WTC11 (cell line): Measurements from ENCODE around the gene RGS14. TPM values are rescaled to one million over a fixed set of nuclear protein-coding genes. Genes with fewer than 3 reads are reported as not detected.

Source experiments
- CBFB ChIP-seq: sonication (generic); formaldehyde crosslinking; IDR thresholded peaks from 2 replicates; pipeline ENCODE4 v1.8.1; 2022; ENCODE audit warnings: mild to moderate bottlenecking, low read depth, missing genetic modification reagents
- CREB1 ChIP-seq: sonication (generic); formaldehyde crosslinking; IDR thresholded peaks from 2 replicates; pipeline ENCODE4 v1.8.0; 2023; ENCODE audit warnings: mild to moderate bottlenecking, missing genetic modification reagents
- CREM ChIP-seq: sonication (generic); formaldehyde crosslinking; IDR thresholded peaks from 2 replicates; pipeline ENCODE4 v1.8.1; 2022; ENCODE audit warnings: mild to moderate bottlenecking, missing genetic modification reagents, moderate library complexity
- EMX1 ChIP-seq: fragments of 250-450 bp; sonication (Bioruptor Pico); IDR thresholded peaks from 2 replicates; pipeline ENCODE4 v1.8.0; 2021; ENCODE audit warnings: mild to moderate bottlenecking
- JAZF1 ChIP-seq: fragments of 250-450 bp; sonication (Bioruptor Pico); IDR thresholded peaks from 2 replicates; pipeline ENCODE4 v1.9.0; 2021; ENCODE audit warnings: moderate library complexity, mild to moderate bottlenecking, inconsistent platforms
- JUN ChIP-seq: sonication (generic); formaldehyde crosslinking; IDR thresholded peaks from 2 replicates; pipeline ENCODE4 v1.8.0; 2023; ENCODE audit warnings: mild to moderate bottlenecking, missing genetic modification reagents
- NFATC4 ChIP-seq: fragments of 250-450 bp; sonication (Bioruptor Pico); IDR thresholded peaks from 2 replicates; pipeline ENCODE4 v1.9.0; 2021; ENCODE audit warnings: mild to moderate bottlenecking
- NR2C2 ChIP-seq: sonication (generic); formaldehyde crosslinking; IDR thresholded peaks from 2 replicates; pipeline ENCODE4 v1.8.0; 2022; ENCODE audit warnings: mild to moderate bottlenecking, missing genetic modification reagents
- RELA ChIP-seq: sonication (generic); formaldehyde crosslinking; IDR thresholded peaks from 2 replicates; pipeline ENCODE4 v1.8.1; 2022; ENCODE audit warnings: missing genetic modification reagents, mild to moderate bottlenecking, borderline replicate concordance
- SP1 ChIP-seq: sonication (generic); formaldehyde crosslinking; conservative IDR thresholded peaks from 2 replicates; pipeline ENCODE4 v1.8.1; 2022; ENCODE audit warnings: missing genetic modification reagents
- TEAD1 ChIP-seq: sonication (generic); formaldehyde crosslinking; IDR thresholded peaks from 2 replicates; pipeline ENCODE4 v1.8.0; 2022; ENCODE audit warnings: mild to moderate bottlenecking, missing genetic modification reagents
- TEAD4 ChIP-seq: sonication (generic); formaldehyde crosslinking; IDR thresholded peaks from 2 replicates; pipeline ENCODE4 v1.8.0; 2022; ENCODE audit warnings: mild to moderate bottlenecking, missing genetic modification reagents
- ZNF263 ChIP-seq: sonication (generic); formaldehyde crosslinking; IDR thresholded peaks from 2 replicates; pipeline ENCODE4 v1.8.1; 2022; ENCODE audit warnings: low read depth, mild to moderate bottlenecking, moderate library complexity, missing genetic modification reagents
- ZNF671 ChIP-seq: fragments of 250-450 bp; sonication (Bioruptor Pico); IDR thresholded peaks from 2 replicates; pipeline ENCODE4 v1.8.0; 2021; ENCODE audit warnings: mild to moderate bottlenecking
- total RNA-seq: library from RNA; stranded (reverse); gene quantifications from 3 replicates; pipeline ENCODE4 v1.2.3, GENCODE V29; 2021
- TF ChIP-seq, protein P1 (sequence below): fragments of 200-600 bp; IDR thresholded peaks from 2 replicates; pipeline ENCODE4 v1.8.0; 2022; ENCODE audit warnings: antibody characterized with exemption
- TF ChIP-seq, protein P2 (sequence below): fragments of 250-450 bp; sonication (Bioruptor Pico); conservative IDR thresholded peaks from 2 replicates; pipeline ENCODE4 v1.9.0; 2021; ENCODE audit warnings: mild to moderate bottlenecking
- TF ChIP-seq, protein P3 (sequence below): sonication (generic); formaldehyde crosslinking; IDR thresholded peaks from 2 replicates; pipeline ENCODE4 v1.8.1; 2023; ENCODE audit warnings: mild to moderate bottlenecking, missing genetic modification reagents, moderate library complexity
- TF ChIP-seq, protein P4 (sequence below): fragments of 250-450 bp; sonication (Bioruptor Pico); IDR thresholded peaks from 2 replicates; pipeline ENCODE4 v1.8.0; 2021; ENCODE audit warnings: mild to moderate bottlenecking
- TF ChIP-seq, protein P5 (sequence below): fragments of 250-450 bp; sonication (Bioruptor Pico); IDR thresholded peaks from 2 replicates; pipeline ENCODE4 v2.1.2; 2022; ENCODE audit warnings: mild to moderate bottlenecking, moderate library complexity
- TF ChIP-seq, protein P6 (sequence below): sonication (generic); formaldehyde crosslinking; IDR thresholded peaks from 2 replicates; pipeline ENCODE4 v1.8.0; 2022; ENCODE audit warnings: mild to moderate bottlenecking, missing genetic modification reagents
- TF ChIP-seq, protein P7 (sequence below): sonication (generic); formaldehyde crosslinking; IDR thresholded peaks from 2 replicates; pipeline ENCODE4 v1.8.1; 2023; ENCODE audit warnings: mild to moderate bottlenecking, missing genetic modification reagents
- TF ChIP-seq, protein P8 (sequence below): sonication (generic); formaldehyde crosslinking; IDR thresholded peaks from 2 replicates; pipeline ENCODE4 v1.8.1; 2023; ENCODE audit warnings: mild to moderate bottlenecking, missing genetic modification reagents, moderate library complexity
- TF ChIP-seq, protein P9 (sequence below): fragments of 250-450 bp; sonication (Bioruptor Pico); IDR thresholded peaks from 2 replicates; pipeline ENCODE4 v1.9.0; 2021; ENCODE audit warnings: mild to moderate bottlenecking

The RGS14 gene
- total RNA-seq, 1 experiment from 2014 or later: 74.6 TPM

DNA sequence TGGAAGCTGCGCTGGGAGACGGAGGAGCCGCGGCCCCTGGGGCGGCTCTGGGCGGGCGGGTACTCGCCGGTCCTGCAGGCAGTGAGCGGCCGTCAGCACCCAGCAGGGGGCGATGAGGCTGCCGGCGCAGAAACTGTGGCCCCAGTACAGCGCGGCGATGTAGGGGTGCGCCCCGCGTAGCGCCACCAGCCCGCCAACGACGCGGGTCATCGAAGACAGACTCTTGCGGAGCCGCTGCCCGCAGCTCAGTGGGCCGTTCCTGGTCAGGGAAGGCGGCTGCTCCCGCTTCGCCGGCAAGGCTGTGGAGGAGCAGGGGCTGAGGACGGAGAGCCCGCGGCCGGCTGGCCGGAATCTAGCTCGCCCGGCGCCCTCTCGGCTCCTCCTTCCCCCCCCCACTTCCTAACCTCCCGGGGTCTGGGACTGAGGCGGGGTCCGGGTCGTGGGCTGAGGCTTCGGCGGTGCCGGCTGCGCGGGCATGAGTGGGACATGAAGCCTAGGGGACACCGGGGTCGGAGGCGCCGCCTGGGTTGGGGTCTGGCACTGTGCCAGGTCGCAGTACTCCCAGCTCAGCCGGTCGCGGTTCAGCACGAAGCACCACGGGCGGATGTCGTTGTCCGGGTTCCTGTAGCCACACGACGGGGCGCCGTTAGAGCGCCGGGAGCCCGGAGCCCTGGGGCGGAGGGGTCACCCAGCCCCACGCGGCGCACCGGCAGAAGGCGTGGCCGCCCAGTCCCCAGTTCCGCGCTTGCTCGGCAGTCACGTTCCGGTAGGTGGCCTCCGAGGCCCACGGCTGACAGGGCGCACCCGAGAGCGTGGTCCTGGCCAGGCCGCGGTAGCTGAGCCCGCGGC lies 46.3 kb downstream of the RGS14 start (continued):
- TF ChIP-seq, protein P1, sequence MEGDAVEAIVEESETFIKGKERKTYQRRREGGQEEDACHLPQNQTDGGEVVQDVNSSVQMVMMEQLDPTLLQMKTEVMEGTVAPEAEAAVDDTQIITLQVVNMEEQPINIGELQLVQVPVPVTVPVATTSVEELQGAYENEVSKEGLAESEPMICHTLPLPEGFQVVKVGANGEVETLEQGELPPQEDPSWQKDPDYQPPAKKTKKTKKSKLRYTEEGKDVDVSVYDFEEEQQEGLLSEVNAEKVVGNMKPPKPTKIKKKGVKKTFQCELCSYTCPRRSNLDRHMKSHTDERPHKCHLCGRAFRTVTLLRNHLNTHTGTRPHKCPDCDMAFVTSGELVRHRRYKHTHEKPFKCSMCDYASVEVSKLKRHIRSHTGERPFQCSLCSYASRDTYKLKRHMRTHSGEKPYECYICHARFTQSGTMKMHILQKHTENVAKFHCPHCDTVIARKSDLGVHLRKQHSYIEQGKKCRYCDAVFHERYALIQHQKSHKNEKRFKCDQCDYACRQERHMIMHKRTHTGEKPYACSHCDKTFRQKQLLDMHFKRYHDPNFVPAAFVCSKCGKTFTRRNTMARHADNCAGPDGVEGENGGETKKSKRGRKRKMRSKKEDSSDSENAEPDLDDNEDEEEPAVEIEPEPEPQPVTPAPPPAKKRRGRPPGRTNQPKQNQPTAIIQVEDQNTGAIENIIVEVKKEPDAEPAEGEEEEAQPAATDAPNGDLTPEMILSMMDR: no peak
- TF ChIP-seq NR2C2 (CRISPR knock-in tag) (no peak), EMX1 (CRISPR knock-in tag) (0 out of 2 replicates have a peak, but pooled peaks have one; percentile 52), CREB1 (CRISPR knock-in tag) (no peak), RELA (CRISPR knock-in tag) (no peak), NFATC4 (CRISPR knock-in tag) (no peak), JUN (CRISPR knock-in tag) (no peak), ZNF263 (CRISPR knock-in tag) (peak; percentile 81), SP1 (CRISPR knock-in tag) (no peak), TEAD4 (no peak), CREM (CRISPR knock-in tag) (no peak), TEAD1 (CRISPR knock-in tag) (no peak), JAZF1 (no peak), CBFB (CRISPR knock-in tag) (no peak), ZNF671 (no peak)
- TF ChIP-seq, protein P2, sequence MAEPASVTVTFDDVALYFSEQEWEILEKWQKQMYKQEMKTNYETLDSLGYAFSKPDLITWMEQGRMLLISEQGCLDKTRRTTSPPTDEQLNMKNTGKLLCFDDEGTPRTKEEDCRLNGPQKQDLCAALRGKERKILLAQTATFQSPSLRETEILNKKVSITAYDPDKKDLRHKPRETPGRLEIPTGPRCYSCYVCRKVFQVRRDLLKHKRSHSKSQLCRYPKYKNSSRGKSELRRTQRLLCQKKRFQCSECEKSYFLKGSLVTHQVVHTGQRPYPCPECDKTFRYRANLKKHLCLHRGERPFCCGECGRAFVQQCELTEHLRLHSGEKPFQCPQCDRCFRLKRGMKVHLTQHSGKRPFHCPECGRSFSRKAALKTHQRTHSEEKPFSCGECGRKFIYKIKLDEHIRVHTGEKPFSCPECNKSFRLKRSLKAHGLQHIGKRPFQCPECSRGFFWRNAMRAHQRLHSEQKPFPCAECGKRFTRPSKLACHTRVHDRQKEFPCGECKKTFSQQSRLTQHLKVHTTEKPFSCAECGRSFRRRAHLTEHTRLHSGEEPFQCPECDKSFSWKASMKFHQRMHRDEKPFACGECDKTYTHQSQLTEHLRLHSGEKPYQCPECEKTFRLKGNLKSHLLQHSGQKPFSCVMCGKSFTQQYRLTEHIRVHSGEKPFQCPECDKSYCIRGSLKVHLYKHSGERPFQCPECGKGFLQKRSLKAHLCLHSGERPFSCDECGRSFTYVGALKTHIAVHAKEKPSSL (CRISPR knock-in tag): no peak
- TF ChIP-seq, protein P3, sequence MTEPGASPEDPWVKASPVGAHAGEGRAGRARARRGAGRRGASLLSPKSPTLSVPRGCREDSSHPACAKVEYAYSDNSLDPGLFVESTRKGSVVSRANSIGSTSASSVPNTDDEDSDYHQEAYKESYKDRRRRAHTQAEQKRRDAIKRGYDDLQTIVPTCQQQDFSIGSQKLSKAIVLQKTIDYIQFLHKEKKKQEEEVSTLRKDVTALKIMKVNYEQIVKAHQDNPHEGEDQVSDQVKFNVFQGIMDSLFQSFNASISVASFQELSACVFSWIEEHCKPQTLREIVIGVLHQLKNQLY (CRISPR knock-in tag): no peak
- TF ChIP-seq, protein P4, sequence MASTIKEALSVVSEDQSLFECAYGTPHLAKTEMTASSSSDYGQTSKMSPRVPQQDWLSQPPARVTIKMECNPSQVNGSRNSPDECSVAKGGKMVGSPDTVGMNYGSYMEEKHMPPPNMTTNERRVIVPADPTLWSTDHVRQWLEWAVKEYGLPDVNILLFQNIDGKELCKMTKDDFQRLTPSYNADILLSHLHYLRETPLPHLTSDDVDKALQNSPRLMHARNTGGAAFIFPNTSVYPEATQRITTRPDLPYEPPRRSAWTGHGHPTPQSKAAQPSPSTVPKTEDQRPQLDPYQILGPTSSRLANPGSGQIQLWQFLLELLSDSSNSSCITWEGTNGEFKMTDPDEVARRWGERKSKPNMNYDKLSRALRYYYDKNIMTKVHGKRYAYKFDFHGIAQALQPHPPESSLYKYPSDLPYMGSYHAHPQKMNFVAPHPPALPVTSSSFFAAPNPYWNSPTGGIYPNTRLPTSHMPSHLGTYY (CRISPR knock-in tag): no peak
- TF ChIP-seq, protein P5, sequence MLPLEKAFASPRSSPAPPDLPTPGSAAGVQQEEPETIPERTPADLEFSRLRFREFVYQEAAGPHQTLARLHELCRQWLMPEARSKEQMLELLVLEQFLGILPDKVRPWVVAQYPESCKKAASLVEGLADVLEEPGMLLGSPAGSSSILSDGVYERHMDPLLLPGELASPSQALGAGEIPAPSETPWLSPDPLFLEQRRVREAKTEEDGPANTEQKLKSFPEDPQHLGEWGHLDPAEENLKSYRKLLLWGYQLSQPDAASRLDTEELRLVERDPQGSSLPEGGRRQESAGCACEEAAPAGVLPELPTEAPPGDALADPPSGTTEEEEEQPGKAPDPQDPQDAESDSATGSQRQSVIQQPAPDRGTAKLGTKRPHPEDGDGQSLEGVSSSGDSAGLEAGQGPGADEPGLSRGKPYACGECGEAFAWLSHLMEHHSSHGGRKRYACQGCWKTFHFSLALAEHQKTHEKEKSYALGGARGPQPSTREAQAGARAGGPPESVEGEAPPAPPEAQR: no peak
- TF ChIP-seq, protein P6, sequence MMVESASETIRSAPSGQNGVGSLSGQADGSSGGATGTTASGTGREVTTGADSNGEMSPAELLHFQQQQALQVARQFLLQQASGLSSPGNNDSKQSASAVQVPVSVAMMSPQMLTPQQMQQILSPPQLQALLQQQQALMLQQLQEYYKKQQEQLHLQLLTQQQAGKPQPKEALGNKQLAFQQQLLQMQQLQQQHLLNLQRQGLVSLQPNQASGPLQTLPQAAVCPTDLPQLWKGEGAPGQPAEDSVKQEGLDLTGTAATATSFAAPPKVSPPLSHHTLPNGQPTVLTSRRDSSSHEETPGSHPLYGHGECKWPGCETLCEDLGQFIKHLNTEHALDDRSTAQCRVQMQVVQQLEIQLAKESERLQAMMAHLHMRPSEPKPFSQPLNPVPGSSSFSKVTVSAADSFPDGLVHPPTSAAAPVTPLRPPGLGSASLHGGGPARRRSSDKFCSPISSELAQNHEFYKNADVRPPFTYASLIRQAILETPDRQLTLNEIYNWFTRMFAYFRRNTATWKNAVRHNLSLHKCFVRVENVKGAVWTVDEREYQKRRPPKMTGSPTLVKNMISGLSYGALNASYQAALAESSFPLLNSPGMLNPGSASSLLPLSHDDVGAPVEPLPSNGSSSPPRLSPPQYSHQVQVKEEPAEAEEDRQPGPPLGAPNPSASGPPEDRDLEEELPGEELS (CRISPR knock-in tag): peak; percentile 59; the same call in 1 of the 2 replicates
- TF ChIP-seq, protein P7, sequence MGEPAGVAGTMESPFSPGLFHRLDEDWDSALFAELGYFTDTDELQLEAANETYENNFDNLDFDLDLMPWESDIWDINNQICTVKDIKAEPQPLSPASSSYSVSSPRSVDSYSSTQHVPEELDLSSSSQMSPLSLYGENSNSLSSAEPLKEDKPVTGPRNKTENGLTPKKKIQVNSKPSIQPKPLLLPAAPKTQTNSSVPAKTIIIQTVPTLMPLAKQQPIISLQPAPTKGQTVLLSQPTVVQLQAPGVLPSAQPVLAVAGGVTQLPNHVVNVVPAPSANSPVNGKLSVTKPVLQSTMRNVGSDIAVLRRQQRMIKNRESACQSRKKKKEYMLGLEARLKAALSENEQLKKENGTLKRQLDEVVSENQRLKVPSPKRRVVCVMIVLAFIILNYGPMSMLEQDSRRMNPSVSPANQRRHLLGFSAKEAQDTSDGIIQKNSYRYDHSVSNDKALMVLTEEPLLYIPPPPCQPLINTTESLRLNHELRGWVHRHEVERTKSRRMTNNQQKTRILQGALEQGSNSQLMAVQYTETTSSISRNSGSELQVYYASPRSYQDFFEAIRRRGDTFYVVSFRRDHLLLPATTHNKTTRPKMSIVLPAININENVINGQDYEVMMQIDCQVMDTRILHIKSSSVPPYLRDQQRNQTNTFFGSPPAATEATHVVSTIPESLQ (CRISPR knock-in tag): no peak
- TF ChIP-seq, protein P8, sequence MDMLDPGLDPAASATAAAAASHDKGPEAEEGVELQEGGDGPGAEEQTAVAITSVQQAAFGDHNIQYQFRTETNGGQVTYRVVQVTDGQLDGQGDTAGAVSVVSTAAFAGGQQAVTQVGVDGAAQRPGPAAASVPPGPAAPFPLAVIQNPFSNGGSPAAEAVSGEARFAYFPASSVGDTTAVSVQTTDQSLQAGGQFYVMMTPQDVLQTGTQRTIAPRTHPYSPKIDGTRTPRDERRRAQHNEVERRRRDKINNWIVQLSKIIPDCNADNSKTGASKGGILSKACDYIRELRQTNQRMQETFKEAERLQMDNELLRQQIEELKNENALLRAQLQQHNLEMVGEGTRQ: no peak
- TF ChIP-seq, protein P9, sequence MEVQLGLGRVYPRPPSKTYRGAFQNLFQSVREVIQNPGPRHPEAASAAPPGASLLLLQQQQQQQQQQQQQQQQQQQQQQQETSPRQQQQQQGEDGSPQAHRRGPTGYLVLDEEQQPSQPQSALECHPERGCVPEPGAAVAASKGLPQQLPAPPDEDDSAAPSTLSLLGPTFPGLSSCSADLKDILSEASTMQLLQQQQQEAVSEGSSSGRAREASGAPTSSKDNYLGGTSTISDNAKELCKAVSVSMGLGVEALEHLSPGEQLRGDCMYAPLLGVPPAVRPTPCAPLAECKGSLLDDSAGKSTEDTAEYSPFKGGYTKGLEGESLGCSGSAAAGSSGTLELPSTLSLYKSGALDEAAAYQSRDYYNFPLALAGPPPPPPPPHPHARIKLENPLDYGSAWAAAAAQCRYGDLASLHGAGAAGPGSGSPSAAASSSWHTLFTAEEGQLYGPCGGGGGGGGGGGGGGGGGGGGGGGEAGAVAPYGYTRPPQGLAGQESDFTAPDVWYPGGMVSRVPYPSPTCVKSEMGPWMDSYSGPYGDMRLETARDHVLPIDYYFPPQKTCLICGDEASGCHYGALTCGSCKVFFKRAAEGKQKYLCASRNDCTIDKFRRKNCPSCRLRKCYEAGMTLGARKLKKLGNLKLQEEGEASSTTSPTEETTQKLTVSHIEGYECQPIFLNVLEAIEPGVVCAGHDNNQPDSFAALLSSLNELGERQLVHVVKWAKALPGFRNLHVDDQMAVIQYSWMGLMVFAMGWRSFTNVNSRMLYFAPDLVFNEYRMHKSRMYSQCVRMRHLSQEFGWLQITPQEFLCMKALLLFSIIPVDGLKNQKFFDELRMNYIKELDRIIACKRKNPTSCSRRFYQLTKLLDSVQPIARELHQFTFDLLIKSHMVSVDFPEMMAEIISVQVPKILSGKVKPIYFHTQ (CRISPR knock-in tag): no peak
